PFSK-1 (cell line): ENCODE measurements around the gene KIRREL3.

Source experiments
- FOXP2 ChIP-seq: optimal IDR thresholded peaks from 2 replicates; pipeline ENCODE3; 2011; ENCODE audit warnings: borderline replicate concordance, control low read depth, inconsistent platforms; ENCODE audit not compliant: insufficient read depth; ENCODE audit errors: extremely low read length, extremely low read depth
- POLR2AphosphoS5 ChIP-seq: IDR thresholded peaks from 2 replicates; pipeline ENCODE4 v1.6.1; 2012; ENCODE audit warnings: low read depth, mild to moderate bottlenecking, control low read depth, low read length, moderate library complexity
- REST ChIP-seq, 2 experiments: IDR thresholded peaks; 2 replicates each; pipeline versions ENCODE4 v1.6.1 to v1.8.0; 2011 to 2012; ENCODE audit warnings: low read depth in 2 of 2, low read length in 2 of 2, control low read depth in 1 of 2, inconsistent platforms in 1 of 2, mild to moderate bottlenecking in 1 of 2, moderate library complexity in 1 of 2; ENCODE audit not compliant: insufficient read depth in 1 of 2
- SIN3A ChIP-seq: IDR thresholded peaks from 2 replicates; pipeline ENCODE4 v1.6.1; 2012; ENCODE audit warnings: mild to moderate bottlenecking, low read length, moderate library complexity, borderline replicate concordance; ENCODE audit not compliant: insufficient read depth
- TAF1 ChIP-seq: IDR thresholded peaks from 2 replicates; pipeline ENCODE4 v1.6.1; 2012; ENCODE audit warnings: low read length, control low read depth, borderline replicate concordance; ENCODE audit not compliant: insufficient read depth

The KIRREL3 gene

GRCh38 chr11:126669416-126669815 is 331.2 kb downstream of the KIRREL3 start:
- no peak for TF ChIP-seq SIN3A
- TF ChIP-seq POLR2AphosphoS5 = no peak
- no peak for TF ChIP-seq TAF1
- no peak for TF ChIP-seq REST (IDR thresholded peaks at IDR 0.05; ENCODE audit: insufficient read depth in 1 of 2, low read depth in 2 of 2, low read length in 2 of 2)
- no peak for TF ChIP-seq FOXP2

- TF ChIP-seq REST (IDR thresholded peaks at IDR 0.05; ENCODE audit: insufficient read depth in 1 of 2, low read depth in 2 of 2, low read length in 2 of 2) (no peak), TAF1 (no peak), POLR2AphosphoS5 (no peak), SIN3A (no peak), FOXP2 (no peak)
Observed at GRCh38 chr11:126664643-126665042, 335.9 kb downstream of the KIRREL3 start.

GRCh38 chr11:126663749-126664592 is 336.6 kb downstream of the KIRREL3 start:
- TF ChIP-seq TAF1 (no peak), SIN3A (no peak), REST (IDR thresholded peaks at IDR 0.05; ENCODE audit: insufficient read depth in 1 of 2, low read depth in 2 of 2, low read length in 2 of 2) (no peak), POLR2AphosphoS5 (no peak), FOXP2 (no peak)

GRCh38 chr11:126662035-126662790 is 338.4 kb downstream of the KIRREL3 start:
- TF ChIP-seq TAF1 (no peak), SIN3A (no peak), FOXP2 (no peak), REST (IDR thresholded peaks at IDR 0.05; ENCODE audit: insufficient read depth in 1 of 2, low read depth in 2 of 2, low read length in 2 of 2) (no peak)
